ENCODE data around the gene HMGA1. TPM values are rescaled to one million over a fixed set of nuclear protein-coding genes. Genes with fewer than 3 reads are reported as not detected.
"Not testable (repeated sequence)": the region's sequence is repeated elsewhere in the genome, so short reads cannot be mapped to it uniquely, and the experiment has no call there.

The HMGA1 gene
- total and polyA plus RNA-seq, 2 experiments from 2014 or later: 341 to 639 TPM

DNA sequence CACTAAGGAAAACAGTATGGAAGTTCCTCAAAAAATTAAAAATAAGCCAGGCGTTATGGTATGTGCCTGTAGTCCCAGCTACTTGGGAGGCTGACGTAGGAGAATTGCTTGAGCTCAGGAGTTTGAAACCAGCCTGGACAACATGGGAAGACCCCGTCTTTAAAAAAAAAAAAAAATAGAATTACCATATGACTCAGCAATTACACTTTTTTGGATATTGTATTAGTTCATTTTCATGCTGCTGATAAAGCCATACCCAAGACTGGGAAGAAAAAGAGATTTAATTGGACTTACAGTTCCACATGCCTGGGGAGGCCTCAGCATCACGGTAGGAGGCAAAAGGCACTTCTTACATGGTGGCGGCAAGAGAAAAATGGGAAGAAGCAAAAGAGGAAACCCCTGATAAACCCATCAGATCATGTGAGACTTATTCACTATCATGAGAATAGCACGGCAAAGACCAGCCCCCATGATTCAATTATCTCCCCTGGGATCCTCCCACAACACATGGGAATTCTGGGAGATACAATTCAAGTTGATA, 22.9 kb downstream of the HMGA1 start:
- Histone ChIP-seq H3K27ac (no peak overlapping the region), H3K27me3 (no peaks in the 10 kb centered on the region), H3K4me1 (ENCODE audit: low read depth) (no peaks in the 10 kb centered on the region), H3K4me3 (no peak overlapping the region), H3K9me3 (ENCODE audit: low read depth) (no peaks in the 10 kb centered on the region), H3K36me3 (no peaks in the 10 kb centered on the region)
- TF ChIP-seq, protein P1, sequence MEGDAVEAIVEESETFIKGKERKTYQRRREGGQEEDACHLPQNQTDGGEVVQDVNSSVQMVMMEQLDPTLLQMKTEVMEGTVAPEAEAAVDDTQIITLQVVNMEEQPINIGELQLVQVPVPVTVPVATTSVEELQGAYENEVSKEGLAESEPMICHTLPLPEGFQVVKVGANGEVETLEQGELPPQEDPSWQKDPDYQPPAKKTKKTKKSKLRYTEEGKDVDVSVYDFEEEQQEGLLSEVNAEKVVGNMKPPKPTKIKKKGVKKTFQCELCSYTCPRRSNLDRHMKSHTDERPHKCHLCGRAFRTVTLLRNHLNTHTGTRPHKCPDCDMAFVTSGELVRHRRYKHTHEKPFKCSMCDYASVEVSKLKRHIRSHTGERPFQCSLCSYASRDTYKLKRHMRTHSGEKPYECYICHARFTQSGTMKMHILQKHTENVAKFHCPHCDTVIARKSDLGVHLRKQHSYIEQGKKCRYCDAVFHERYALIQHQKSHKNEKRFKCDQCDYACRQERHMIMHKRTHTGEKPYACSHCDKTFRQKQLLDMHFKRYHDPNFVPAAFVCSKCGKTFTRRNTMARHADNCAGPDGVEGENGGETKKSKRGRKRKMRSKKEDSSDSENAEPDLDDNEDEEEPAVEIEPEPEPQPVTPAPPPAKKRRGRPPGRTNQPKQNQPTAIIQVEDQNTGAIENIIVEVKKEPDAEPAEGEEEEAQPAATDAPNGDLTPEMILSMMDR (IDR thresholded peaks at IDR 0.05; ENCODE audit: low read depth, low read length): no peak
- DNase-seq (ENCODE audit: low read depth in 1 of 2, low spot score in 1 of 2): no peak

DNA sequence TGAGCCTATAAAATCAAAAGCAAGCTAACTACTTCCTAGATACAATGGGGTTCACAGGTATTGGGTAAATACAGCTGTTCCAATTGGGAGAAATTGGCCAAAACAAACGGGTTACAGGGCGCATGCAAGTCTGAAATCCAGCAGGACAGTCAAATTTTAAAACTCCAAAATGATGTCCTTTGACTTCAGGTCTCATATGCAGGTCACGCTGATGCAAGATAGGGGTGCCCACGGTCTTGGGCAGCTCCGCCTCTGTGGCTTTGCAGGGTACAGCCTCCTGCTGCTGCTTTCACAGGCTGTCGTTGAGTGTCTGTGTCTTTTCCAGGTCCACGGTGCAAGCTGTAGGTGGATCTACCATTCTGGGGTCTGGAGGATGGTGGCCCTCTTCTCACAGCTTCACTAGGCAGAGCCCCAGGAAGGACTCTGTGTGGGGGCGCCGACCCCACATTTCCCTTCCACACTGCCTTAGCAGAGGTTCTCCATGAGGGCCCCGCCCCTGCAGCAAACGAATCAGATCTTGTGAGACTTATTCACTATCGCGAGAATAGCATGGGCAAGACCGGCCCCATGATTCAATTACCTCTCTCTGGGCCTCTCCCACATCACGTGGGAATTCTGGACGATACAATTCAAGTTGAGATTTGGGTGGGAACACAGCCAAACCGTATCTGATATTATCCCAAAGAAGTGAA, 24.0 kb downstream of the HMGA1 start:
- Histone ChIP-seq H3K9me3 (ENCODE audit: low read depth) (no peaks in the 10 kb centered on the region), H3K36me3 (no peaks in the 10 kb centered on the region), H3K4me1 (ENCODE audit: low read depth) (no peaks in the 10 kb centered on the region), H3K27ac (no peak overlapping the region), H3K27me3 (no peaks in the 10 kb centered on the region), H3K4me3 (no peak overlapping the region)
- no peak for DNase-seq (ENCODE audit: low read depth in 1 of 2, low spot score in 1 of 2)
- TF ChIP-seq, protein P1 (IDR thresholded peaks at IDR 0.05; ENCODE audit: low read depth, low read length): no peak

DNA sequence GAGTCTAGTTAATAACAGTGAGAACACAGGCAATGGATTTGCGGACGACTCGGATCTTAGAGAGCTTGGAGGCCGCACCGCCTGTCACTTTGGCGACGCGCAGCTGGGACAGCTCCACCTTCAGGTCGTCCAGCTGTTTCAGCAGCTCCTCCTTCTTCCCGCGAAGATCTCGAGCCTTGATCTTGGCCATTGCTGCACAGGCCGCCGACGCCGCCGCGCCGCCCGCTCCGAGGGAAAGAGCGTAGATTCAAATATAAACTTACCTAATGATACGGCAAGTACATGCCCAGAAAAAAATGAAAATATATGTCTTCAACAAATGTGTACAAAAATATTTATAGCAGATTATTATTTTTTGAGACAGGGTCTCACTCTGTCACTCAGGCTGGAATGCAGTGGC, 26.8 kb downstream of the HMGA1 start:
- H3K27ac ChIP-seq; H3K4me3 ChIP-seq; DNase-seq (ENCODE audit: low read depth in 1 of 2, low spot score in 1 of 2): not testable (repeated sequence)

DNA sequence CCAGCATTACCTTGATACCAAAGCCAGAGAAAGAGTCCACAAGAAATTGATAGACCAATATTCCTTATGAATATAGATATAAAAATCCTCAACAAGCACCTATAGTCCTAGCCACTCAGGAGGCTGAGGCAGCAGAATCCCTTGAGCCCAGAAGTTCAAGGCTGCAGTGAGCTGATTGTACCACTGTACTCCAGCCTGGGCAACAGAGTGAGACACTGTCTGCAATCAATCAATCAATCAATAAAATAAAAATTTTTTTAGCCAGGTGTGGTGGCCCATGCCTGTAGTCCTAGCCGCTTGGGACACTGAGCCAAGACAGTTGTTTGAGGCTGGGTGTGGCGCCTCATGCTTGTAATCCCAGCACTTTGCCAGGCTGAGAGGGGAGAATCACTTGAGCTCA, 31.1 kb downstream of the HMGA1 start:
- Histone ChIP-seq H3K9me3 (ENCODE audit: low read depth) (no peaks in the 10 kb centered on the region), H3K36me3 (no peaks in the 10 kb centered on the region), H3K27me3 (no peaks in the 10 kb centered on the region), H3K4me3 (no peak overlapping the region), H3K4me1 (ENCODE audit: low read depth) (no peaks in the 10 kb centered on the region), H3K27ac (no peak overlapping the region)
- no peak for DNase-seq (ENCODE audit: low read depth in 1 of 2, low spot score in 1 of 2)
- TF ChIP-seq, protein P1 (IDR thresholded peaks at IDR 0.05; ENCODE audit: low read depth, low read length): no peak

More for the DNA sequence above, 26.8 kb downstream of the HMGA1 start:
- not testable (repeated sequence) for H3K4me1 ChIP-seq (ENCODE audit: low read depth); H3K36me3 ChIP-seq; H3K9me3 ChIP-seq (ENCODE audit: low read depth); H3K27me3 ChIP-seq

DNA sequence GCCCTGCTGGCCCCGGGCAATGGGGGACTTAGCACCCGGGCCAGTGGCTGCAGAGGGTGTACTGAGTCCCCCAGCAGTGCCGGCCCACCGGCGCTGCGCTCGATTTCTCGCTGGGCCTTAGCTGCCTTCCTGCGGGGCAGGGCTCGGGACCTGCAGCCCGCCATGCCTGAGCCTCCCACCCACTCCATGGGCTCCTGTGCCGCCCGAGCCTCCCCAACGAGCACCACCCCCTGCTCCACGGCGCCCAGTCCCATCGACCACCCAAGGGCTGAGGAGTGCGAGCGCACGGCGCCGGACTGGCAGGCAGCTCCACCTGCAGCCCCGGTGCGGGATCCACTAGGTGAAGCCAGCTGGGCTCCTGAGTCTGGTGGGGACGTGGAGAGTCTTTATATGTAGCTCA, 32.5 kb downstream of the HMGA1 start:
- H3K9me3 ChIP-seq (ENCODE audit: low read depth); H3K27ac ChIP-seq; DNase-seq (ENCODE audit: low read depth in 1 of 2, low spot score in 1 of 2); H3K4me1 ChIP-seq (ENCODE audit: low read depth); H3K36me3 ChIP-seq; H3K4me3 ChIP-seq; H3K27me3 ChIP-seq: not testable (repeated sequence)

DNA sequence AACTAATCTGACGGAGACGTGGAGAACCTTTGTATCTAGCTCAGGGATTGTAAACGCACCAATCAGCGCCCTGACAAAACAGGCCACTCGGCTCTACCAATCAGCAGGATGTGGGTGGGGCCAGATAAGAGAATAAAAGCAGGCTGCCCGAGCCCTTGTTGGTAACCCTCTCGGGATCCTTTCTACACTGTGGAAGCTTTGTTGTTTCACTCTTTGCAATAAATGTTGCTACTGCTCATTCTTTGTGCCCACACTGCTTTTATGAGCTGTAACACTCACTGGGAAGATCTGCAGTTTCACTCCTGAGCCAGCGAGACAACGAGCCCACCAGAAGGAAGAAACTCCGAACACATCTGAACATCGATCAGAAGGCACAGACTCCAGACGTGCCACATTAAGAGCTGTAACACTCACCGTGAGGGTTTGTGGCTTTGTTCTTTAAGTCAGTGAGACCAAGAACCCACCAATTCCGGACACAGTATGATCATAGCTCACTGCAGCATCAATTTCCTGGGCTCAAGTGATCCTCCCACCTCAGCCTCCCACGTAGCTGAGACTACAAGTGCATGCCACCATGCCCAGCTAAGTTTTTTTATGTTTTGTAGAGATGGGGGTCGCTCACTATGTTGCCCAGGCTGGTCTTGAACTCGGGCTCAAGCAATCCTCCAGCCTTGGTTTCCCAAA, 33.1 kb downstream of the HMGA1 start:
- not testable (repeated sequence) for DNase-seq (ENCODE audit: low read depth in 1 of 2, low spot score in 1 of 2); H3K27me3 ChIP-seq; H3K27ac ChIP-seq; H3K36me3 ChIP-seq; H3K9me3 ChIP-seq (ENCODE audit: low read depth); H3K4me3 ChIP-seq; H3K4me1 ChIP-seq (ENCODE audit: low read depth)

Measured in cardiac muscle cell (in vitro differentiated cells and primary cell).